Measurements from ENCODE around the gene PAM16.
A peak's percentile ranks its signal among the peaks of the same experiment; 100 is the strongest.

PAM16 gene

GRCh38 chr16:4386451-4386805 lies 35.3 kb upstream of the PAM16 start:
- H3K4me1 Mint-ChIP-seq, result no peaks in the 10 kb centered on the region
- ATAC-seq, result no peak
- no peaks in the 10 kb centered on the region for H3K9me3 Mint-ChIP-seq
- no peaks in the 10 kb centered on the region for H3K27me3 Mint-ChIP-seq
- H3K27ac Mint-ChIP-seq, result no peak overlapping the region
- H3K4me3 Mint-ChIP-seq, result no peak overlapping the region
- H3K36me3 Mint-ChIP-seq, result peaks cover 57% of the 10 kb centered on the region

GRCh38 chr16:4385789-4386450 lies 34.8 kb upstream of the PAM16 start:
- Mint-ChIP-seq H3K4me3 (no peak overlapping the region), H3K27ac (no peak overlapping the region), H3K36me3 (peaks cover 56% of the 10 kb centered on the region), H3K4me1 (peaks cover 1% of the 10 kb centered on the region), H3K27me3 (no peaks in the 10 kb centered on the region), H3K9me3 (no peaks in the 10 kb centered on the region)
- ATAC-seq, result no peak

GRCh38 chr16:4385066-4385788 lies 34.1 kb upstream of the PAM16 start:
- no peak overlapping the region for H3K27ac Mint-ChIP-seq
- H3K36me3 Mint-ChIP-seq, result peaks cover 56% of the 10 kb centered on the region
- ATAC-seq, result no peak
- no peaks in the 10 kb centered on the region for H3K27me3 Mint-ChIP-seq
- H3K4me1 Mint-ChIP-seq, result peaks cover 7% of the 10 kb centered on the region
- no peak overlapping the region for H3K4me3 Mint-ChIP-seq
- H3K9me3 Mint-ChIP-seq, result no peaks in the 10 kb centered on the region

GRCh38 chr16:4384509-4384942 lies 33.4 kb upstream of the PAM16 start:
- Mint-ChIP-seq H3K27me3 (no peaks in the 10 kb centered on the region), H3K9me3 (no peaks in the 10 kb centered on the region), H3K4me3 (no peak overlapping the region), H3K27ac (no peak overlapping the region), H3K36me3 (peaks cover 51% of the 10 kb centered on the region), H3K4me1 (peaks cover 7% of the 10 kb centered on the region)
- no peak for ATAC-seq

- H3K27me3 Mint-ChIP-seq, result no peaks in the 10 kb centered on the region
- peaks cover 51% of the 10 kb centered on the region for H3K36me3 Mint-ChIP-seq
- H3K27ac Mint-ChIP-seq, result no peak overlapping the region
- H3K9me3 Mint-ChIP-seq, result no peaks in the 10 kb centered on the region
- no peak for ATAC-seq
- H3K4me1 Mint-ChIP-seq, result peaks cover 7% of the 10 kb centered on the region
- no peak overlapping the region for H3K4me3 Mint-ChIP-seq
Measured at GRCh38 chr16:4383591-4384444, 32.7 kb upstream of the PAM16 start.

GRCh38 chr16:4382795-4383357 lies 31.8 kb upstream of the PAM16 start:
- H3K9me3 Mint-ChIP-seq, result no peaks in the 10 kb centered on the region
- no peak overlapping the region for H3K27ac Mint-ChIP-seq
- peaks cover 54% of the 10 kb centered on the region for H3K36me3 Mint-ChIP-seq
- H3K27me3 Mint-ChIP-seq, result no peaks in the 10 kb centered on the region
- no peak for ATAC-seq
- H3K4me1 Mint-ChIP-seq, result peaks cover 10% of the 10 kb centered on the region
- no peak overlapping the region for H3K4me3 Mint-ChIP-seq

- ATAC-seq, result no peak
- peaks cover 14% of the 10 kb centered on the region for H3K4me1 Mint-ChIP-seq
- peaks cover 56% of the 10 kb centered on the region for H3K36me3 Mint-ChIP-seq
- H3K27me3 Mint-ChIP-seq, result no peaks in the 10 kb centered on the region
- no peak overlapping the region for H3K4me3 Mint-ChIP-seq
- H3K27ac Mint-ChIP-seq, result no peak overlapping the region
- no peaks in the 10 kb centered on the region for H3K9me3 Mint-ChIP-seq
Measured at GRCh38 chr16:4381935-4382794, 31.0 kb upstream of the PAM16 start.

- Mint-ChIP-seq H3K27me3 (no peaks in the 10 kb centered on the region), H3K36me3 (peaks cover 50% of the 10 kb centered on the region), H3K27ac (no peak overlapping the region), H3K4me3 (no peak overlapping the region), H3K9me3 (no peaks in the 10 kb centered on the region), H3K4me1 (peaks cover 14% of the 10 kb centered on the region)
- no peak for ATAC-seq
Measured at GRCh38 chr16:4381072-4381934, 30.2 kb upstream of the PAM16 start.

- no peak overlapping the region for H3K27ac Mint-ChIP-seq
- no peak overlapping the region for H3K4me3 Mint-ChIP-seq
- H3K4me1 Mint-ChIP-seq, result peaks cover 20% of the 10 kb centered on the region
- H3K36me3 Mint-ChIP-seq, result peaks cover 47% of the 10 kb centered on the region
- no peaks in the 10 kb centered on the region for H3K27me3 Mint-ChIP-seq
- no peaks in the 10 kb centered on the region for H3K9me3 Mint-ChIP-seq
- no peak for ATAC-seq
Measured at GRCh38 chr16:4380119-4381063, 29.3 kb upstream of the PAM16 start.

GRCh38 chr16:4378999-4379690 lies 28.0 kb upstream of the PAM16 start:
- H3K9me3 Mint-ChIP-seq, result no peaks in the 10 kb centered on the region
- peaks cover 44% of the 10 kb centered on the region for H3K36me3 Mint-ChIP-seq
- H3K4me3 Mint-ChIP-seq, result no peak overlapping the region
- H3K4me1 Mint-ChIP-seq, result peaks cover 30% of the 10 kb centered on the region
- H3K27ac Mint-ChIP-seq, result no peak overlapping the region
- ATAC-seq, result no peak
- no peaks in the 10 kb centered on the region for H3K27me3 Mint-ChIP-seq

GRCh38 chr16:4378161-4378666 lies 27.1 kb upstream of the PAM16 start:
- no peak overlapping the region for H3K4me3 Mint-ChIP-seq
- peak; percentile 14 for ATAC-seq

GRCh38 chr16:4377573-4378154 lies 26.5 kb upstream of the PAM16 start:
- H3K27ac Mint-ChIP-seq, result no peak overlapping the region
- H3K27me3 Mint-ChIP-seq, result no peaks in the 10 kb centered on the region
- peaks cover 45% of the 10 kb centered on the region for H3K4me1 Mint-ChIP-seq
- ATAC-seq, result no peak
- no peak overlapping the region for H3K4me3 Mint-ChIP-seq
- no peaks in the 10 kb centered on the region for H3K9me3 Mint-ChIP-seq
- peaks cover 34% of the 10 kb centered on the region for H3K36me3 Mint-ChIP-seq

More at GRCh38 chr16:4378161-4378666, 27.1 kb upstream of the PAM16 start:
- Mint-ChIP-seq H3K36me3 (peaks cover 39% of the 10 kb centered on the region), H3K9me3 (no peaks in the 10 kb centered on the region), H3K4me1 (peaks cover 40% of the 10 kb centered on the region), H3K27ac (no peak overlapping the region), H3K27me3 (no peaks in the 10 kb centered on the region)

Data from stimulated activated memory B cell treated with anti-CD40 and anti-IgM and Interleukin-4, amounts not matched to agents 10 μg/mL and 1 μg/mL and 100 μg/mL, for 72 hours (primary cell).